HepG2 (cell line): ENCODE results near the gene ZC3H15.

ENCODE experiments used
- EP300 ChIP-seq, 3 experiments: sonication (generic) in 1 of 3; formaldehyde crosslinking in 1 of 3; IDR thresholded peaks; 2 replicates each; pipeline versions ENCODE4 v1.5.1 to v1.6.1; 2011 to 2020; ENCODE audit warnings: low read depth in 2 of 3, low read length in 2 of 3, borderline replicate concordance in 1 of 3, improper control_type of control experiment in 1 of 3, mild to moderate bottlenecking in 1 of 3, missing genetic modification reagents in 1 of 3, moderate library complexity in 1 of 3
- MAFK ChIP-seq, 2 experiments: IDR thresholded peaks in 1 of 2; conservative IDR thresholded peaks in 1 of 2; 2 replicates each; pipeline ENCODE4 v1.6.1; 2011; ENCODE audit warnings: improper control_type of control experiment in 2 of 2, low read length in 2 of 2
- NBN ChIP-seq: fragments of 450-650 bp; conservative IDR thresholded peaks from 2 replicates; pipeline ENCODE4 v1.6.1; 2017
- NFATC3 ChIP-seq: sonication (generic); formaldehyde crosslinking; IDR thresholded peaks from 2 replicates; pipeline ENCODE4 v1.5.1; 2020; ENCODE audit warnings: mild to moderate bottlenecking, missing genetic modification reagents
- POLR2A ChIP-seq, 2 experiments: IDR thresholded peaks; 2 replicates each; pipeline ENCODE4 v1.6.1; 2011; ENCODE audit warnings: low read depth in 2 of 2, low read length in 2 of 2, mild to moderate bottlenecking in 1 of 2, moderate library complexity in 1 of 2; ENCODE audit not compliant: insufficient read depth in 1 of 2
- RFXANK ChIP-seq: IDR thresholded peaks from 2 replicates; pipeline ENCODE4 v1.6.1; 2016
- TP53 ChIP-seq: sonication (generic); formaldehyde crosslinking; conservative IDR thresholded peaks from 2 replicates; pipeline ENCODE4 v1.4.0; 2020; ENCODE audit warnings: missing genetic modification reagents
- USF2 ChIP-seq, 2 experiments: sonication (generic) in 1 of 2; formaldehyde crosslinking in 1 of 2; IDR thresholded peaks; 2 replicates each; pipeline versions ENCODE4 v1.5.1 to v1.6.1; 2011 to 2020; ENCODE audit warnings: borderline replicate concordance in 1 of 2, low read depth in 1 of 2, low read length in 1 of 2, mild to moderate bottlenecking in 1 of 2, missing genetic modification reagents in 1 of 2, moderate library complexity in 1 of 2
- ZNF549 ChIP-seq: sonication (generic); formaldehyde crosslinking; IDR thresholded peaks from 2 replicates; pipeline ENCODE4 v1.5.0; 2020; ENCODE audit warnings: missing genetic modification reagents

DNA sequence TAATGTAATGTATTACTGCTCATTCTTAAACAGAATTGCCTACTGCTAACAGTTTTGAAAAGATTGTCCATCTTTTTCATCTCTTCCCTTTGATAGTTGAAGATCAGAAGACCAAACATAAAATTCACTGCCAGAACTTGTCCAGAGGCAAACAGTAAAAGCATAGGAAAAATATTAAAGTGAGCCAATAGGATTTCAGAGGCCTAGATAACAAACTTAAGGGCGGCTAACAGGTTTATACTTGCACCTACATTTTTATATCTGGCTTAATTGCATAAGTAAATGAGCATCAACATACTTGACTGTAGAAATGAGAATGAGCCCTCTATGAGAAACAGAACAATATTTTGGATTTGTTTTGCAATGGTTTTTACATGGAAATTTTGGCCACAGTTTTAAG, 30.3 kb downstream of the ZC3H15 start:
- TF ChIP-seq USF2 (IDR thresholded peaks at IDR 0.05; ENCODE audit: low read depth, low read length): no peak
- TF ChIP-seq USF2 (CRISPR knock-in tag; IDR thresholded peaks at IDR 0.05; ENCODE audit: borderline replicate concordance): no peak
- no peak for TF ChIP-seq EP300 (IDR thresholded peaks at IDR 0.05; ENCODE audit: low read depth in 2 of 2, low read length in 2 of 2)
- no peak for TF ChIP-seq EP300 (CRISPR knock-in tag; IDR thresholded peaks at IDR 0.05; ENCODE audit: borderline replicate concordance)
- no peak for TF ChIP-seq ZNF549 (CRISPR knock-in tag)
- TF ChIP-seq NFATC3 (CRISPR knock-in tag): no peak
- no peak for TF ChIP-seq RFXANK (CRISPR knock-in tag)
- TF ChIP-seq POLR2A (IDR thresholded peaks at IDR 0.05; ENCODE audit: insufficient read depth in 1 of 2, low read depth in 2 of 2, low read length in 2 of 2): no peak
- no peak for TF ChIP-seq MAFK (conservative IDR thresholded peaks at IDR 0.05 in 1 of 2, IDR thresholded peaks at IDR 0.05 in 1 of 2; ENCODE audit: low read length in 2 of 2)
- no peak for TF ChIP-seq NBN
- no peak for TF ChIP-seq TP53
